ENCODE measurements around the gene UBE2D2.
"Not testable (repeated sequence)": the region's sequence is repeated elsewhere in the genome, so short reads cannot be mapped to it uniquely, and the experiment has no call there.

Gene UBE2D2

GRCh38 chr5:139560752-139561654 is at the start of gene UBE2D2:
Gene UBE2D2, plus strand, starts transcription at chr5:139561339. Its CDS starts 453 bp downstream, at chr5:139561792.
- Histone ChIP-seq H3K9ac (ENCODE audit: low read depth, low read length) (peak within 1 kb of the TSS; percentile 91), H3K36me3 (ENCODE audit: control insufficient read depth, insufficient read depth, low read length) (no peaks in the 10 kb centered on the region), H3K27me3 (ENCODE audit: control insufficient read depth, insufficient read depth, low read length) (no peaks in the 10 kb centered on the region), H3K4me1 (ENCODE audit: control insufficient read depth, insufficient read depth, low read length) (peaks cover 3% of the 10 kb centered on the region), H3K9me3 (ENCODE audit: control insufficient read depth, insufficient read depth, low read length) (no peaks in the 10 kb centered on the region), H3K4me3 (ENCODE audit: low read depth, low read length) (peak within 1 kb of the TSS; percentile 95)

- Histone ChIP-seq H3K9ac (ENCODE audit: low read depth, low read length) (no peak overlapping the region), H3K4me3 (ENCODE audit: low read depth, low read length) (no peak overlapping the region), H3K36me3 (ENCODE audit: control insufficient read depth, insufficient read depth, low read length) (no peaks in the 10 kb centered on the region), H3K4me1 (ENCODE audit: control insufficient read depth, insufficient read depth, low read length) (no peaks in the 10 kb centered on the region), H3K9me3 (ENCODE audit: control insufficient read depth, insufficient read depth, low read length) (no peaks in the 10 kb centered on the region), H3K27me3 (ENCODE audit: control insufficient read depth, insufficient read depth, low read length) (no peaks in the 10 kb centered on the region)
Measured at GRCh38 chr5:139512786-139513390, 48.3 kb upstream of the UBE2D2 start.

DNA sequence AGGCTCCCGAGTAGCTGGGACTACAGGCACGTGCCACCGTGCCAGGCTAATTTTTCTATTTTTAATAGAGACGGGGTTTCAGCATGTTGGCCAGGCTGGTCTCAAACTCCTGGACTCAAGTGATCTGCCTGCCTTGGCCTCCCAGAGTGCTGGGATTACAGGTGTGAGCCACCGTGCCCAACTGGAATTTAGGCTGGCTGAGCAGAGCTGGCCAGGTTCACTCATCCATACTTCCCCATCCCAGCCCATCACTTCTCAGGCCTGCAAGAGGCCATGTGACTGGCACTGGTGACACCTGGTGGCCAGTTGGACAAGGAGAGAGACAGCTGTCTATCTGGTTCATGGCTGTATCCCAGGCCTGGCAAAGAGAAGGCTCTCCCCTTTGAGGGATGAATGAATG is 47.7 kb upstream of the UBE2D2 start:
- H3K4me1 ChIP-seq (ENCODE audit: control insufficient read depth, insufficient read depth, low read length); H3K36me3 ChIP-seq (ENCODE audit: control insufficient read depth, insufficient read depth, low read length); H3K4me3 ChIP-seq (ENCODE audit: low read depth, low read length); H3K9me3 ChIP-seq (ENCODE audit: control insufficient read depth, insufficient read depth, low read length); H3K9ac ChIP-seq (ENCODE audit: low read depth, low read length); H3K27me3 ChIP-seq (ENCODE audit: control insufficient read depth, insufficient read depth, low read length): not testable (repeated sequence)

GRCh38 chr5:139513852-139514485 is 47.2 kb upstream of the UBE2D2 start:
- Histone ChIP-seq H3K4me3 (ENCODE audit: low read depth, low read length) (no peak overlapping the region), H3K9ac (ENCODE audit: low read depth, low read length) (no peak overlapping the region), H3K9me3 (ENCODE audit: control insufficient read depth, insufficient read depth, low read length) (no peaks in the 10 kb centered on the region), H3K27me3 (ENCODE audit: control insufficient read depth, insufficient read depth, low read length) (no peaks in the 10 kb centered on the region), H3K4me1 (ENCODE audit: control insufficient read depth, insufficient read depth, low read length) (peaks cover 5% of the 10 kb centered on the region), H3K36me3 (ENCODE audit: control insufficient read depth, insufficient read depth, low read length) (no peaks in the 10 kb centered on the region)

GRCh38 chr5:139514486-139514856 is 46.7 kb upstream of the UBE2D2 start:
- Histone ChIP-seq H3K9me3 (ENCODE audit: control insufficient read depth, insufficient read depth, low read length) (no peaks in the 10 kb centered on the region), H3K4me3 (ENCODE audit: low read depth, low read length) (no peak overlapping the region), H3K9ac (ENCODE audit: low read depth, low read length) (no peak overlapping the region), H3K27me3 (ENCODE audit: control insufficient read depth, insufficient read depth, low read length) (no peaks in the 10 kb centered on the region), H3K36me3 (ENCODE audit: control insufficient read depth, insufficient read depth, low read length) (no peaks in the 10 kb centered on the region), H3K4me1 (ENCODE audit: control insufficient read depth, insufficient read depth, low read length) (peaks cover 5% of the 10 kb centered on the region)

- H3K27me3 ChIP-seq (ENCODE audit: control insufficient read depth, insufficient read depth, low read length), result peaks cover 4% of the 10 kb centered on the region
- peak overlapping the region; percentile 58 for H3K4me3 ChIP-seq (ENCODE audit: low read depth, low read length)
- H3K9me3 ChIP-seq (ENCODE audit: control insufficient read depth, insufficient read depth, low read length), result no peaks in the 10 kb centered on the region
- peak overlapping the region; percentile 57 for H3K9ac ChIP-seq (ENCODE audit: low read depth, low read length)
- peaks cover 5% of the 10 kb centered on the region for H3K4me1 ChIP-seq (ENCODE audit: control insufficient read depth, insufficient read depth, low read length)
- H3K36me3 ChIP-seq (ENCODE audit: control insufficient read depth, insufficient read depth, low read length), result no peaks in the 10 kb centered on the region
Measured at GRCh38 chr5:139517683-139518564, 43.2 kb upstream of the UBE2D2 start.

- H3K9ac ChIP-seq (ENCODE audit: low read depth, low read length), result no peak overlapping the region
- no peaks in the 10 kb centered on the region for H3K36me3 ChIP-seq (ENCODE audit: control insufficient read depth, insufficient read depth, low read length)
- H3K27me3 ChIP-seq (ENCODE audit: control insufficient read depth, insufficient read depth, low read length), result peaks cover 4% of the 10 kb centered on the region
- H3K4me3 ChIP-seq (ENCODE audit: low read depth, low read length), result no peak overlapping the region
- H3K9me3 ChIP-seq (ENCODE audit: control insufficient read depth, insufficient read depth, low read length), result no peaks in the 10 kb centered on the region
- H3K4me1 ChIP-seq (ENCODE audit: control insufficient read depth, insufficient read depth, low read length), result peaks cover 28% of the 10 kb centered on the region
Measured at GRCh38 chr5:139523635-139524445, 37.3 kb upstream of the UBE2D2 start.

DNA sequence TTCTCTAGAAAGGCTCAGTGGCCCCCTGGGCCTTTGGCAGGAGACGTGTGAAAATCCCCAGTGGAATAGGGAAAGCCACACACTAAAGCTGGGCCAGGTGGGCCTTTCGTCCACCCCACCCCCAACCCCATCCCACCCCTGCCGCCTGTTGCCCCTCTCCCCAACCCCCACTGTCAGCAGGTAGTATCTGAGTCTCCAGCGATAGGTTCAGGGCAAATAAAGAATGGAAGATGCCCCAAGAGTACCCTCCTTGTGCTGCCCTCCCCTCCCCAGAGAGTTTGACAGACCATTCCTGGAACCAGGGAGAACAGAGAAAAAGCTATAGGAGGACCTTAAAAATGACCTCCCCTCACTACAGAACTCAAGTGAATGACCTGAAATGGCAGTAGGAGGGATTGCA is 36.7 kb upstream of the UBE2D2 start:
- H3K27me3 ChIP-seq (ENCODE audit: control insufficient read depth, insufficient read depth, low read length), result peaks cover 4% of the 10 kb centered on the region
- H3K36me3 ChIP-seq (ENCODE audit: control insufficient read depth, insufficient read depth, low read length), result no peaks in the 10 kb centered on the region
- no peak overlapping the region for H3K9ac ChIP-seq (ENCODE audit: low read depth, low read length)
- no peak overlapping the region for H3K4me3 ChIP-seq (ENCODE audit: low read depth, low read length)
- no peaks in the 10 kb centered on the region for H3K9me3 ChIP-seq (ENCODE audit: control insufficient read depth, insufficient read depth, low read length)
- H3K4me1 ChIP-seq (ENCODE audit: control insufficient read depth, insufficient read depth, low read length), result peaks cover 28% of the 10 kb centered on the region

DNA sequence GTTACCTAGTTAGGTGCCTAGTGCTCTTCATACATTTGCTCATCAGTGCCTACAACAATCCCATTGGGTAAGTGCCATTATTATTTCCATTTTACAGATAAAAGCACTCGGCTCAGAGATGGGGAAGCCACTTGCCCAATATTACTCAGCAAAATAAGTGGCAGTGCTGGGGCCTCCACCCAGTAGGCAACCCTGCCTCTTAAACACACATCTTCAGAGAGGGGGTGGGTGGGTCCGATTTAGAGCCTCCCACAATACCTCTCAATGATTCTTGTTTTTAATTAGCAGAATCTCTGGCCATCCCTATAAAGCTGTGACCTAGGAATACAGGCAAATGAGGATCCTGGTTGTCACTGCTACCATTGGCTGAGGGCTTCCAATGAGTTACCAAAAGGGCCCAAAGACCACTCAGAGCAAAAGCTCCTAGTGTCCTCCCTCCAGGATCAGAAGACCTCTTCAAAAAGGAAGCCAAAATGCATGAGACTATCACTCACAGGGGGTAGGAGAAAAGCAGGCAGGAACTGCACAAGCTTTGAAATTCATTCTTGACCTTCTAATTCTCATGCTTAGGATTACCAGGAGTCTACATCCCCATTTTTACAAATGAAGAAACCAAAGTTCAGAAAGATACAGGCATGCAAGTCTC is 36.1 kb upstream of the UBE2D2 start:
- Histone ChIP-seq H3K4me3 (ENCODE audit: low read depth, low read length) (peak overlapping the region; percentile 16), H3K9ac (ENCODE audit: low read depth, low read length) (no peak overlapping the region), H3K9me3 (ENCODE audit: control insufficient read depth, insufficient read depth, low read length) (no peaks in the 10 kb centered on the region), H3K36me3 (ENCODE audit: control insufficient read depth, insufficient read depth, low read length) (no peaks in the 10 kb centered on the region), H3K4me1 (ENCODE audit: control insufficient read depth, insufficient read depth, low read length) (peaks cover 28% of the 10 kb centered on the region), H3K27me3 (ENCODE audit: control insufficient read depth, insufficient read depth, low read length) (peaks cover 4% of the 10 kb centered on the region)

GRCh38 chr5:139525586-139526308 is 35.4 kb upstream of the UBE2D2 start:
- not testable (repeated sequence) for H3K9me3 ChIP-seq (ENCODE audit: control insufficient read depth, insufficient read depth, low read length); H3K9ac ChIP-seq (ENCODE audit: low read depth, low read length); H3K4me3 ChIP-seq (ENCODE audit: low read depth, low read length); H3K36me3 ChIP-seq (ENCODE audit: control insufficient read depth, insufficient read depth, low read length); H3K27me3 ChIP-seq (ENCODE audit: control insufficient read depth, insufficient read depth, low read length)
- peaks cover 28% of the 10 kb centered on the region for H3K4me1 ChIP-seq (ENCODE audit: control insufficient read depth, insufficient read depth, low read length)
